GM21786 (cell line): ENCODE results near the gene MPZL1.
"Not testable (repeated sequence)": the region's sequence is repeated elsewhere in the genome, so short reads cannot be mapped to it uniquely, and the experiment has no call there.

ENCODE experiments used
- ATAC-seq: cut with Tn5 transposase; IDR thresholded peaks from one replicate; pipeline ENCODE4 v1.9.1; 2021; ENCODE audit not compliant: unreplicated experiment

MPZL1 gene

DNA sequence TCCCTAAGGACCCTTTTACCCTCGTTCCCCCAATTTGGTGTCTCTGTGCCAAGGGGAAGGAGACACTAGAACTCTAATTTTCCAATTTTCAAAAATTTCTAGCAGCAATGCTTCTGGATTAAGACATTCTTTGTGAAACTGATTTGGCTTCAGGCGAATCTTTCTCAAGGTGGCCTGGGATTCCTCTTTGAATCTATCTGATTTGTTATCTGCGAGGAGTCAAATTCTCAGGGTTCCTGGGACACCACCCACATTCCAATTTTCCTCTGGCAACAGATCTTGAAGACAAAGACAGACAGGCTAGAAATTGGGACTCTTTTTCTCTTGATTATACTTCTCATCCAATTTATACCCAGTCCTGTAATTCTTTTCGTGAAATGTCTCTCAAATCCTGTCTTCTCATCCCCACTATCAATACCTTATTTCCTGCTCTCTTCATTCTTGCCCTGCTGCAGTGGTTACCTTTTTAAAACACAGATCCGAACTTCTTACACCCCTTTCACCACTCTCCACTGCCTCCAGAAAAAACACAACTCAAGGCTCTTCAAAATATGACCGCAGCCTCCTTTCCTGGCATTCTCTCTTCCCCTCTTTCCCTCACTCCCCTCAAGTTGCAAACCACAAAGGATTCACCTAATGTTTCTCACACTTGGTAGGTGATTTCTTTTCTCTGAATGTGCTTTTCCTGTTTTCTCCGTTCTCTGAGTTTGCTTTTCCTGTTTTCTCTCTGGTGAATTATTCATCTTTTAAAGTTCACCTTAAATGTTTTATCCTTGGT, 2.7 kb upstream of the MPZL1 start:
- no peak for ATAC-seq

DNA sequence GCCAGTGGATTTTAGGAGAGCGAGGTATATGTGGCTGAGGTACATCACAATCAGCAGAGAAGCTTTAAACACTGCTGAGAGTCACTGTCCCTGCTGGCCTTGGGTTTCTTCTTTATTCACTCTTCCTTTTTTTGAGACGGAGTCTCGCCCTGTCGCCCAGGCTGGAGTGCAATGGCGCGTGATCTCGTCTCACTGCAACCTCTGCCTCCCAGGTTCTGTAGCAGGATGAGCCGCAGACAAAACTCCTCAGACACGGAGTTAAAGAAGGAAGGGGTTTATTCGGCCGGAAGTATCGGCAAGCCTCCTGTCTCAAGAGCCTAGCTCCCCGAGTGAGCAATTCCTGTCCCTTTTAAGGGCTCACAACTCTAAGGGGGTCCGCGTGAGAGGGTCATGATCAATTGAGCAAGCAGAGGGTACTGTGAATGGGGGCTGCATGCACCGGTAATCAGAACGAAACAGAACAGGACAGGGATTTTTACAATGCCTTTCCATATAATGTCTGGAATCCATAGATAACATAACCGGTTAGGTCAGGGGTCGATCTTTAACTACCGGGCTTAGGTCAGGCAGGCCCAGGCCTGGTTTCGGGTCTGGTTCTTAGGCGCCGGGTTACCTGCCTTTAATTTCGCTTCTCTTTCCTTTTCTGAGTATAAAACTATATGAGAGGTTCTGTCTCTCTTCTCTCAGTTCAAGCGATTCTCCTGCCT, 1.9 kb upstream of the MPZL1 start:
- ATAC-seq, result not testable (repeated sequence)

DNA sequence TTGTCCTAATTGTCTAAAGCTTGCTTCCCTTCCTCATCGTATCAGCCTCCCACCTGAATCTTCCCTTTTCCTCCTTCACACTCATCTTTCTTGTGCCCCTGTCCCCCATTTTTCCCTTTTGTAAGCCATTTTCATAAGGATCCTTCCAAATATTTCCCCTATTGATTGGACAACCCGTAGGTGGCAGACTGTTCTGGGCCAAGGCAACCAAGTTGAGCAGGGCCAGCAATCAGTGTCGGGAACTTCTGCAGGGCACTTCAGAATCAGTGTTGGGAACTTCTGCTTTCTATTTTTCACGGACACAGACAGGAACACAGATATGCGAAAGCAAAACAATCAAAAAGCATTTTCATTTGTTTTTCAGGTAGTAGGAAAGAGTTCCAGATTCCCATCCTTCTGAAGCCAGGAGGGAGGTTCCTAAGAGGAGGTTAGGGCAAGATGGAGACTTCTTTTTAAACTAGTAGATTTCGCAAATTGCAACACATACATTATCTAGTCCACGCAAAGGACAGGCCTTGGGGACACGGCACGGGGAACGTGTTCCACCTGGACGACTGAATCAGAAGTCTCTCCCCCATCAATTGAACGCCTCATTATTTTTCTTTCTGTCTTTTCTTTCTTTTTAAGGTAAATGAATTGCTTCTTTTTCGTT, 691 bp upstream of the MPZL1 start:
- ATAC-seq, result no peak

DNA sequence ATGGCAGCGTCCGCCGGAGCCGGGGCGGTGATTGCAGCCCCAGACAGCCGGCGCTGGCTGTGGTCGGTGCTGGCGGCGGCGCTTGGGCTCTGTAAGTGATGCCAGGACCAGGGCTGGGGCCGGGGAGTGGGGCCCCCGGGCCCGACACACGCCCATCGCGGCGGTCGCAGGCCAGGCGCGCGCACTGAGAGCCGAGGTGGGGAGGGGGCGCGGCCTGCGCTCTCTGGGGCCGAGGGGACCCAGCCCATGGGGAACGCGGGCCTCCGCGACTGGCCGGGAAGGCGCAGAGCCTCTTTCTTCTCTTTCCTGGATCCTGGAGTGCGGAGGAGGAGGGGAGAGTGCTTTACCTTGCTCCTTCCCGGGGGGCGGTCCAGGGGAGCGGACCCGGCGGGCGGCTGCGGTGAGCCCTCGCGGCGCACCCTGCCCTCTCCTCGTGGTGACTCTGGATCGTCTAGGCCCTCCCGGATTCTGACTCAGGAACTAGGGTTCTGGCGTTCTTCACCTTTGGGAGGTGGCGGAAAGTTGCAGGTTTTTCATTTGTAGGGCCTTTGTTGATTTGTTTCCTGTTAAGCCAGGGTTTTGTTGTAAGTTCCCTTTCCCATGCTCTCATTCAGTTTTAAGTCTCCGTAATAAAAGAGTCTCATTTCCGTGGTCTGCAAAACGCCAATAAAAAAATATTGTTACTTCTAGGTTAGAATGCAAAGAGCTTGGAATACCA, 529 bp downstream of the MPZL1 start:
- peak; percentile 20 for ATAC-seq

DNA sequence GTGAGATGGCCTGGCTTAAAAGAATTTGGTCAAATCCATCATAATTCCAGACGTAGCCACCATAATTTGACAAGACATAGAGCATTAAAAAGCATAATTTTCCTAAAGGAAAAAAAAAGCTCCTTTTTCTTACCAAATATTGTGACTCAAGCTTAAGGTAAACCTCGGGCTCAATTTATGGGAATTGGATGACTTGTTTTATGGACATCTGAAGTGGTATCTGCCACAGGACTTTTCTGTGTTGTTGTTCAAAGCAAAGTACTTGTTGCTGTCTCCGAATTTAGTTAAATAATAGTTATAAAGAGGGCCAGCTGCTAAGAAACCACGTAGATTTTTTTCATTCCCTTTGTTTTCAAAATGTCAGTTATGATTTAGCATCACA, 1.1 kb downstream of the MPZL1 start:
- no peak for ATAC-seq

DNA sequence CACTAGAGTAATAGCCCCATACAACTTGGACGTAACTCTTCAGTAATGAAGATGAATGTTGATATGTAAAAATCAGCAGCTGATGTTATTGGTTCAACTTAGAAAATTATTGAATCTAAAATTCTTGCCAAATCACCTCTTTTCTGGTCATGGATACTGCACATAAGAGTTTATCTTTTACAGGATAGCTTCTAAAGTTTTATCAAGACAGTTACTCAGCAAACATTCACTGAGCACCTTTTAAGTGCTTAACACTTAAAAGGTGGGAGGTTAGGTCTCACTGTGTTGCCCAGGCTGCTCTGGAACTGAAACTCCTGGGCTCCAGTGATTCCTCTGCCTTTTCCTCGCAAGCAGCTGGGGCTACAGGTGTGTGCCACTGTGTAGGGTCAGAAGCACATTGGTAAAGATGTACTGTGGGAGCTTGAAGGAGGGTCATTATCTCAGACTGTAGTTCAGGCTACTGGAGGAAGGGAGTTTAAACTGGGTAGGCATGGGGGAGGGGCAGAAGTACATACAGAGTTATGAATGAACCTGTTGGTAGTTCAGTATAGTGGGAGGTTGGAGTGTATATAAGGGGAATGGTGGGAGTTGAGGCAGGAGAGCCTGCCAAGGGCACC, 2.0 kb downstream of the MPZL1 start:
- no peak for ATAC-seq

DNA sequence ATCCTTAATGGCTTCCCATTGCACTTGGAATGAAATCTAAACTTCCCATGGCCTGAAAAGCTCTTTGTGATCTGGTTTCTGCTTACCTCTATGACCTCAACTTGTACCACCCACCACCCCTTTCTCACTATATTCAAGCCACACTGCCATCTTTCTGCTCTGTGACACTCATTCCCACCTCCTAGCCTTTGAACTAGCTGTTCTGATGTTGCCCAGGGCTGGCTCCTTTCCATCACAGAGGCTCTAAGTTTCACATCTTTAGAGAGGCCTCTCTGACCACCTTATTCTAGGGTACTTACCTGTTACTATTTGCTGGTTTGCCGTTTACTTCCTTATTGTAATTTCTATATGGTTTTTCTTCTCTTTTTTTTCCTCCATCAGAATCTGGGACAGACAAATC, 4.2 kb downstream of the MPZL1 start:
- no peak for ATAC-seq

DNA sequence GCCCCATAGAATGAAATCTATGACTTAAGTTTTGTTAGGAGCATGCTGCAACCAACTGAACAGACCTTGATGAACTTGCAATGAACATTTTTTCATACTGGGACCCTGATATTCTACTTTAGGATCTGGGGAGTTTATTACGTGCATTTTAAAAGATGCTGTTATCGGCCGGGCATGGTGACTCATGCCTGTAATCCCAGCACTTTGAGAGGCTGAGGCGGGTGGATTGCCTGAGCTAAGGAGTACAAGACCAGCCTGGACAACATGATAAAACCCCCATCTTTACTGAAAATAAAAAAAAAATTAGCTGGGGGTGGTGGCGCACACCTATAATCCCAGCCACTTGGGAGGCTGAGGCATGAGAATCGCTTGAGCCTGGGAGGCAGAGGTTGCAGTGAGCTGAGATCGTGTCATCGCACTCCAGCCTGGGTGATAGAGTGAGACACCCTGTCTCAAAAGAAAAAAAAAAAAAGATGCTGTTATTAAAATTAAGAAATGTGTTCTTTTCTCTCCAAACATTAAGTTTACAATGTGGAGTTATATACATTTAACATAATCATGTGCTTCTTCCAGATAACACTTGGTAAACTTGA, 7.1 kb downstream of the MPZL1 start:
- ATAC-seq, result no peak

DNA sequence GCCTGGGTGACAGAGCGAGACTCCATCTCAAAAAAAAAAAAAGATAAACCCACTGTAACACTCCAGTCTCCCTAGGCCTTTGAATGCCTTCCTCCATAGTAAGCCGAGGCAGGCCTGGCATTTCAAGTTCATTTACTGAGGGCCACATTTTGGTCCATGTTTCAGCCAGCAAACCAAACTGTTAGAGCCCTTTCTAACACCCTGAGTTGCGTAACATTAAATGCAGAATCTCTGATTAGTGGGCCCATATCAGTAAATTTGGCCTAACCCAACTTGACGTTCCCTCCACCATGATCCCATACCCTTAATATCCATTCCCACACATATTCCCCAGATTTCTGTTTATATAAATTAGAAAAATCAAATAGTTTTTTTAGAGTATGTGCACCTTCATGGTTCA, 12.4 kb downstream of the MPZL1 start:
- no peak for ATAC-seq

DNA sequence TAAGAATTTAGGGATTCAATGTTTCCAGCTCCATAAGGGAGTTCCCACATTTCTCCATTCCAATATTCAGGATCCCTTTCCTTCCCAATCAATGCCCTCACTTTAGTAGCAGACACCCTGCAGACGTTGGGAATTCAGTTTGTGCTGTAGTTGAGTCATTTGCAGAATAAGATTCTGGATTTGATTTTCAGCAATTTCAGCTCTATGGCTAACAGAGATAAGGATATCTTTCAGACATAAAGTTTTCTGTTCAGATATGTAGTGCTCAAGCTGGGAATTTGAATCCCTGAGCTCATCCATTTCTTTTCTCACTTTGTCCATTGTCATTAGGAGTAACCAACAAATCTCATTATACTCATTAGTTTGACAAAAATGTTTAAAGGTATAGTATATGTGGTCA, 13.1 kb downstream of the MPZL1 start:
- ATAC-seq, result no peak

DNA sequence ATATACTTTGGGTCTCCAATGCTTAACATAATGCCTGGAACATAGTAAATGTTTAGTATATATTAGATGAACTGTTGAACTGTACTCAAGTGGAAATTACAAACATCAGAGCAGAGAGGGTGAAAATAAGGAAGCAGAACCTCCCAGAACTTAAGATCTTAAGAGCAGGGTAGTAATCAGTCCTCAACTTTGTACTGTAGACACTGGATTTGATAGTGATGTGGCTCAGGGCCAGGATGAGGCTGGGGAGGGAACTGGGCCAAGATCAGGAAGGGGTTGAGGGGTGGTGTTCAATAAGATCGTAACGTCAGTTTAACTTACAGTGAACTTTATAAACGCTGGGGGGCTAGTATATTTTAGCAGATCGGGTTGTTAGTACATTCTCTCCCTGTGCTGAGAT, 15.4 kb downstream of the MPZL1 start:
- ATAC-seq, result no peak

DNA sequence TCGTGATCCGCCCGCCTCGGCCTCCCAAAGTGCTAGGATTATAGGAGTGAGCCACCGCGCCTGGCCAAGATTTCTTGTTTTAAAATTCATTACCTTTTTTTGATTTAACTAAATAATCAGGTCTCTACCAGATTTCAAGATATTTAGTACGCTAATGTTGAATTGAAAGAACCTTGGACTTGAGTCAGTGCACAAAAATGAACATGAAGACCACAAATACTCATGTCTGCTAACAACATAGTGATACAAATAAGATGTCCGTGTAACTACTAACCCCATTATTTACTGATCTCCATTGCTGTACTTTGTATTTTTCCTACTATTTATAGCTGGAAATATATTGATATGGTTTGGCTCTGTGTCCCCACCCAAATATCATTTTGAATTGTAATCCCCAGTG, 16.4 kb downstream of the MPZL1 start:
- no peak for ATAC-seq

DNA sequence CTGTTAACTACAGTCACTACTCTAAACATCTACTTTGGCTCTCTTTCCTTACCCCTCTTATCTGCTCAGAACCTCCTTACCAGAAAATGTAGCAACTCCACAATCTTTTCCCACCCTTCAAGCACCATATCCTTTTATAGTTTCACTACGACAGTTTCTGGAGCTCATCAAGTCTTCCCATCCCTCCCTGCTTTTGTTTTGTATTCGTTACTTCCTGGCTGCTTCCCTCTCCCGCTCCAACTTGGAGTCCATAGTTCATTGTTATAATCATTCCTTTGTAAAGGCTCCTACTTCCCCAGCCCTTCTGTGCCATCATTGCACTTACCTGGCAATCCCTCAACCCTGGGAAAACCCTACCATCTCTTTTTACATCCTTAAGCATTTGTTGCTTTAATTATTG, 18.0 kb downstream of the MPZL1 start:
- ATAC-seq, result no peak

DNA sequence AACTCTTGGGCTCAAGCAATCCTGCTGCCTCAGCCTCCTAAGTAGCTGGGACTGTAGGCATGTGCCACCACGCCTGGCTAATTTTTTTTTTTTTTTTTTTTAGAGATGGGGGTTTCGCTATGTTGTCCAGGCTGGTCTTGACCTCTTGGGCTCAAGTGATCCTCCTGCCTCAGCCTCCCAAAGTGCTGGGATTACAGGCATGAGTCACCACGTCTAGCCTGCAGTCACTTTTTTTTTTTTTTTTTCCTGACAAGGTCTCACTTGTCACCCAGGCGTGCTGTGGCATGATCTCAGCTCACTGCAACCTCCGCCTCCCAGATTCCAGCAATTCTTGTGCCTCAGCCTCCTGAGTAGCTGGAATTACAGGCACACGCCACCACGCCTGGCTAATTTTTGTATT, 19.3 kb downstream of the MPZL1 start:
- not testable (repeated sequence) for ATAC-seq

DNA sequence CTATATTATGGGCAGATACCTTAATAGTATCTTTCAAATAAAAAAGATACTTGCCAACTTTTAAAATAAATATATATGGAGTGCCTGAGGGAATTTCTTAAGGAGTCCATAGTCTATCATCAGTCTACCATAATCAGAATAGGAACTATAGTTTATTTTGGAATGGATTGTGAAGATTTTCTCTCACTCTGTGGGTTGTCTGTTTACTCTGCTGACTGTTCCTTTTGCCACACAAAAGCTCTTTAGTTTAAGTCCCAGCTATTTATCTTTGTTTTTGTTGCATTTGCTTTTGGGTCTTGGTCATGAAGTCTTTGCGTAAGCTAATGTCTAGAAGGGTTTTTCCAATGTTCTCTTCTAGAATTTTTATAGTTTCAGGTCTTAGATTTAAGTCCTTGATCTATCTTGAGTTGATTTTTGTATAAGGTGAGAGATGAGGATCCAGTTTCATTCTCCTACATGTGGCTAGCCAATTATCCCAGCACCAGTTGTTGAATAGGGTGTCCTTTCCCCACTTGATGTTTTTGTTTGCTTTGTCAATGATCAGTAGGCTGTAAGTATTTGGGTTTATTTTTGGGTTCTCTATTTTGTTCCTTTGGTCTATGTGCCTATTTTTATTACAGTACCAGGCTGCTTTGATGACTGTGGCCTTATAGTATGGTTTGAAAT, 20.7 kb downstream of the MPZL1 start:
- ATAC-seq, result not testable (repeated sequence)

DNA sequence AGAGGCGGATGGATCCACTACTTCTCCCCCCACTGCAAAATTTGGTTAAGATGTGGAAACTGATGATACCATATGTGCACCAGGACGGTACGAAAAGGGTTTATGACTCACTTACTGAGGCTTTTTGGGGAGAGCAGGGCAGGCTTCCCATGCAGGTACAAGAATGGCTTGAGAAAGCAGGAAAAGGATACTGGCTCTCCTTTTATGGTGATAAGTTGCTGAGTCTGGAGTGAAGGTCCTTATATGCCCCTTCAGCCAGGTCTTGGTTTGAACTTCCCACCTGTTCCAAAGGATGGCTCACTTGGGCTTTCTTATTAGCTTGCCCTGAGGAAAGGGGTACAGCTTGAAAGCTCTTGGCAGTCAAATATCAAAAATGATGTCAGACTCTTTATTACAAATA, 23.1 kb downstream of the MPZL1 start:
- no peak for ATAC-seq

DNA sequence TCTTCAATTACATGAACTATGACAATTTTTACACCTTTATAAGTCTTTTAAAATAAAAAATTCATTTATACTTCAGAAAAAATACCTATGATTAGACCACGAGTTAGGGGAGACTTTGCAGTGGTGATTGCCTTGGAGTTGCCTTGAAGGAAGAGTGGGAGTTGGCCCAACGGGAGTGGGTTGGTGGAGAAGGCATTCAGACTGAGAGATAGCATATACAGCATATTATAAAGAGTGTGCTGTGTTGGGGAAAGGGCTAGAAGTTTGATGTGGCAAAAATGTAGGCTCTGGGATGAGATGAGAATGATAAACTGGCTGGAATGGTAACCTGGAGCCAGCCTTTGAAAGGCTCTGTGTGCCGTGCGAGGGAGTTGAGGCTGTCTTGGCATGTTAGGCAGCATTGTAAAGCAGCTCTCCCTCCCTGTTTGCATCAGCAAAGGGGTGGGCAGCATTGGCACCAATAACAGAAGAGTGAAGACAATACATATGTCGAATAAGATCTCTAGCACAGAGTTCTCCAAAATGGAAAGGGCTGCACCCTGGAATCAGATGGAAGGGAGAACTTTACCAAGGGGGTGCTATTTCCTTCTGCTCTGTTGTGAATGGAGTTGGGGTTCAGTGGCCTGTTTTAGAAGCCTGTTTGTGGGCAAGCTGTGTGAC, 24.4 kb downstream of the MPZL1 start:
- ATAC-seq, result no peak

DNA sequence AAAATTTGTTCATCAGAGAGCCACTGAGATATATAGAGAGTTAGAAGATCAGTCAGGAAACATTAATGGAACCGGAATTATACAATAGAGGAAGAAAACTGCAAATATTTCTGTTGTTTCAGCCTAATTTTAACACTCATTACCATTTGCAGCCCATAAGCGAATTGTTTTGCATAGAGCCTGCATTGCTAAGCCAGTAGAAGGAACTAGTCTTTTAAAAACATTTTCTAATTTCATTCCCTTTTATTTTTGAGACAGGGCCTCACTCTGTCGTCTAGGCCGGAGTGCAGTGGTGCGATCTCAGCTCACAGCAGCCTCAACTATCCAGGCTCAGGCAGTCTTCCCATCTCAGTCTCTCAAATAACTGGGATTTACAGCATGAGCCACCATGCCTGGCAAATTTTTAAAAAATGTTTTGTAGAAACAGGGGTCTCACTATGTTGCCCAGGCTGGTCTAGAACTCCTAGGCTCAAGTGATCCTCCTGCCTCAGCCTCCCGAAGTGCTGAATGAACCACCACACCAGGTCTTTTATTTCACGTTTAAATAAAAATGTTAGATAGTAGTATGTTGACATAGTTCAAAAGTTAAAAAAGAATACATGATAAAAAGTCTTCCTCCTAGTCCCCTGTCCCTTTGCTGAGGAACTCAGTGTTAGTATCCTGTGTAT, 25.3 kb downstream of the MPZL1 start:
- no peak for ATAC-seq

DNA sequence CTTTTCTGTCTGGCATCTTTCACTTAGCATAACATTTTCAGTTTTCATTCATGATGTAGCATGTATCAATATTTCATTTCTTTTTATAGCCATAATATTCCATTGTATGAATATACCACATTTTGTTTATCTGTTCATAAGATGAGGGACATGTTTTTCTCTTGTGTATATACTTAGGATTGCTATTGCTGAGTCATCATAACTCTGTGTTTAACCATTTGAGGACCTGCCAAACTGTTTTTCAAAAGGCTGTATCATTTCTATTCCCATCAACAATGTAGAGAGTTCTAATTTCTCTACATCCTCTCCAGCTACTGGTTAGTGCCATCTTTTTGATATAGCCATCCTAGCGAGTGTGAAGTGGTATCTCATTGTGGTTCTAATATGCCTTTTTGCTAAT, 26.2 kb downstream of the MPZL1 start:
- ATAC-seq, result no peak
